Measurements from ENCODE around the gene SERPINA3.

GRCh38 chr14:94622653-94623421 is 10.6 kb downstream of the SERPINA3 start:
- TF ChIP-seq CTCF (IDR thresholded peaks at IDR 0.05): no peak
- TF ChIP-seq POLR2A (IDR thresholded peaks at IDR 0.05): no peak

All from testis (tissue), 2 donors.